ENCODE results near the gene BEND7.

DNA sequence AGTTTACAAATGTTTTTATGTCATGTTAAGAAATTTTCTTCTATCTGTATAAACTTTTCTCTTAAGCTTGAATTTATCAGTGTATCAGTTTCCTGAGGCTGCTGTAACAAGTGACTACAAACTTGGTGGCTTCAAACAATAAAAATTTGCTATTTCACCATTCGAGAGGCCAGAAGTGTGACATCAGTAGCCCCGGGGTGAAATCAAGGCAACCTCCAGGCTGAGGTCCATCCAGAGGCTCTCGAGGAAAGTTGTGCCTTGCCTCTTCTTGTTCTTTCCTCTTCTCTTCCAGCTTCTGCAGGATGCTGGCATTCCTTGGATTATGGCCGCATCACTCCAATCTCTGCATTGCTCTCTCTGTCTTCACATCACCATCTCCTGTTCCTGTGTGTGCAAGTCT lies 6.5 kb upstream of the BEND7 start:
- TF ChIP-seq CTCF (IDR thresholded peaks at IDR 0.05; ENCODE audit: low read depth, low read length, poor library complexity, severe bottlenecking), result no peak
- no peak for TF ChIP-seq EZH2phosphoT487 (IDR thresholded peaks at IDR 0.05; ENCODE audit: borderline replicate concordance, low read length)
